ENCODE measurements around the gene EBP. TPM values are rescaled to one million over a fixed set of nuclear protein-coding genes. Genes with fewer than 3 reads are reported as not detected.

EBP gene
- total and polyA plus RNA-seq, 2 of the 8 experiments (the other 6 are each of a cell fraction or from before 2014, with no cell fraction given), result 143 to 286 TPM

GRCh38 chrX:48498374-48498809 is 23.2 kb upstream of the EBP start:
- H3K4me2 ChIP-seq (ENCODE audit: insufficient read depth in 1 of 2, low read depth in 2 of 2, low read length in 2 of 2), result no peak overlapping the region
- TF ChIP-seq FOSL1 (IDR thresholded peaks at IDR 0.05; ENCODE audit: insufficient read depth, low read depth, low read length) (no peak), MAFK (IDR thresholded peaks at IDR 0.05; ENCODE audit: low read depth, low read length) (no peak), ZNF274 (IDR thresholded peaks at IDR 0.05; ENCODE audit: borderline replicate concordance, extremely low read depth, low read length) (no peak), POLR2A (IDR thresholded peaks at IDR 0.05; ENCODE audit: control extremely low read depth in 1 of 2, low read depth in 2 of 2, low read length in 2 of 2) (no peak), NANOG (IDR thresholded peaks at IDR 0.05; ENCODE audit: insufficient read depth, low read depth, low read length, poor library complexity, severe bottlenecking) (no peak)

More at GRCh38 chrX:48498374-48498809, 23.2 kb upstream of the EBP start:
- Histone ChIP-seq H3K27me3 (replicated peaks in 1 of 4; ENCODE audit: control insufficient read depth in 3 of 4, extremely low read depth in 1 of 4, insufficient read depth in 3 of 4, low read length in 3 of 4) (no peaks in the 10 kb centered on the region), H2BK120ac (replicated peaks; ENCODE audit: low read depth, low read length) (no peak overlapping the region), H3K23ac (ENCODE audit: insufficient read length) (no peak overlapping the region), H2BK12ac (ENCODE audit: low read depth, low read length) (no peak overlapping the region), H3K79me1 (ENCODE audit: low read depth, low read length) (no peaks in the 10 kb centered on the region), H3K9me3 (ENCODE audit: insufficient read depth in 2 of 2, low read depth in 1 of 2, low read length in 1 of 2) (no peaks in the 10 kb centered on the region), H3K4ac (replicated peaks; ENCODE audit: insufficient read length, low read depth, low read length) (no peak overlapping the region), H2BK5ac (ENCODE audit: low read depth, low read length) (no peak overlapping the region), H3K56ac (replicated peaks; ENCODE audit: insufficient read length, low read depth, low read length) (no peak overlapping the region), H4K91ac (replicated peaks; ENCODE audit: insufficient read length, low read length) (no peak overlapping the region), H3K27ac (ENCODE audit: low read depth, low read length) (no peak overlapping the region), H3K36me3 (ENCODE audit: control insufficient read depth in 2 of 4, insufficient read depth in 4 of 4, low read length in 3 of 4) (no peaks in the 10 kb centered on the region), H2AFZ (ENCODE audit: low read length) (no peak overlapping the region), H3K4me3 (ENCODE audit: extremely low read depth in 1 of 4, insufficient read depth in 2 of 4, low read depth in 3 of 4, low read length in 4 of 4) (no peak overlapping the region), H4K5ac (ENCODE audit: insufficient read length, low read depth, low read length) (no peak overlapping the region), H3K23me2 (ENCODE audit: low read depth, low read length) (no peaks in the 10 kb centered on the region), H4K8ac (ENCODE audit: extremely low read depth, insufficient read depth, low read length) (no peak overlapping the region), H3K9ac (replicated peaks in 1 of 4; ENCODE audit: extremely low read depth in 1 of 4, low read depth in 3 of 4, low read length in 3 of 4) (no peak overlapping the region), H3K18ac (ENCODE audit: extremely low read depth, low read length) (no peak overlapping the region), H4K20me1 (replicated peaks in 1 of 2; ENCODE audit: control insufficient read depth in 1 of 2, insufficient read depth in 2 of 2, low read length in 2 of 2) (no peaks in the 10 kb centered on the region), H3K14ac (ENCODE audit: insufficient read length) (no peak overlapping the region), H3K4me1 (replicated peaks in 1 of 4; ENCODE audit: control insufficient read depth in 3 of 4, insufficient read depth in 4 of 4, low read length in 3 of 4) (no peaks in the 10 kb centered on the region; a peak in 1 of 7 replicates), H2BK20ac (ENCODE audit: low read length) (no peak overlapping the region), H2BK15ac (ENCODE audit: low read length) (no peak overlapping the region), H3K79me2 (ENCODE audit: control insufficient read depth in 1 of 2, insufficient read depth in 2 of 2, low read length in 2 of 2) (no peaks in the 10 kb centered on the region), H2AK5ac (ENCODE audit: low read depth, low read length) (no peak overlapping the region)
- WGBS, 2 experiments (ENCODE audit: extremely low coverage in 1 of 2, insufficient coverage in 1 of 2, insufficient read length in 1 of 2, insufficient replicate concordance in 2 of 2, low coverage in 1 of 2, low lambda C conversion rate in 2 of 2, missing lambda C conversion rate in 1 of 2), result 100% methylated on average over 4 of the region's 6 CpGs; no CpG with 5 or more reads in 1 of the 2 experiments
- CTCF ChIA-PET (ENCODE audit: partially characterized antibody), result interaction anchor here (1.0 kb wide), 1 partner anchor 415 kb away, joined by 3 read pairs; no protein-coding TSS in a partner anchor
- no peak for DNase-seq (ENCODE audit: low read depth in 1 of 2, low spot score in 2 of 2)
- POLR2A ChIA-PET (ENCODE audit: partially characterized antibody), result no interaction called here
- FAIRE-seq, result no peak
